ENCODE data around the gene PFKFB1. TPM values are rescaled to one million over a fixed set of nuclear protein-coding genes. Genes with fewer than 3 reads are reported as not detected.

Gene PFKFB1
- total and polyA plus RNA-seq, 4 donors, result 2.9 to 19.2 (median 7.3) TPM

GRCh38 chrX:55028040-55028439 is 34.1 kb upstream of the PFKFB1 start:
- peak; percentile 65 for DNase-seq (ENCODE audit: low spot score)

More at GRCh38 chrX:55028040-55028439, 34.1 kb upstream of the PFKFB1 start:
- TF ChIP-seq YY1 (IDR thresholded peaks at IDR 0.05), result no peak
- no peak for TF ChIP-seq RAD21 (IDR thresholded peaks at IDR 0.05)
- TF ChIP-seq NR2F2 (IDR thresholded peaks at IDR 0.05), result no peak
- TF ChIP-seq TAF1 (conservative IDR thresholded peaks at IDR 0.05), result no peak
- no peak for TF ChIP-seq REST (IDR thresholded peaks at IDR 0.05)
- no peak for TF ChIP-seq CTCF (IDR thresholded peaks at IDR 0.05; ENCODE audit: low read depth, low read length, missing input control)
- no peak for TF ChIP-seq GABPA (IDR thresholded peaks at IDR 0.05 in 1 of 2, conservative IDR thresholded peaks at IDR 0.05 in 1 of 2)
- TF ChIP-seq FOXA1 (IDR thresholded peaks at IDR 0.05), result no peak
- TF ChIP-seq, protein P1, sequence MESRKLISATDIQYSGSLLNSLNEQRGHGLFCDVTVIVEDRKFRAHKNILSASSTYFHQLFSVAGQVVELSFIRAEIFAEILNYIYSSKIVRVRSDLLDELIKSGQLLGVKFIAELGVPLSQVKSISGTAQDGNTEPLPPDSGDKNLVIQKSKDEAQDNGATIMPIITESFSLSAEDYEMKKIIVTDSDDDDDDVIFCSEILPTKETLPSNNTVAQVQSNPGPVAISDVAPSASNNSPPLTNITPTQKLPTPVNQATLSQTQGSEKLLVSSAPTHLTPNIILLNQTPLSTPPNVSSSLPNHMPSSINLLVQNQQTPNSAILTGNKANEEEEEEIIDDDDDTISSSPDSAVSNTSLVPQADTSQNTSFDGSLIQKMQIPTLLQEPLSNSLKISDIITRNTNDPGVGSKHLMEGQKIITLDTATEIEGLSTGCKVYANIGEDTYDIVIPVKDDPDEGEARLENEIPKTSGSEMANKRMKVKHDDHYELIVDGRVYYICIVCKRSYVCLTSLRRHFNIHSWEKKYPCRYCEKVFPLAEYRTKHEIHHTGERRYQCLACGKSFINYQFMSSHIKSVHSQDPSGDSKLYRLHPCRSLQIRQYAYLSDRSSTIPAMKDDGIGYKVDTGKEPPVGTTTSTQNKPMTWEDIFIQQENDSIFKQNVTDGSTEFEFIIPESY (IDR thresholded peaks at IDR 0.05), result no peak
- TF ChIP-seq, protein P2, sequence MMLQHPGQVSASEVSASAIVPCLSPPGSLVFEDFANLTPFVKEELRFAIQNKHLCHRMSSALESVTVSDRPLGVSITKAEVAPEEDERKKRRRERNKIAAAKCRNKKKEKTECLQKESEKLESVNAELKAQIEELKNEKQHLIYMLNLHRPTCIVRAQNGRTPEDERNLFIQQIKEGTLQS (IDR thresholded peaks at IDR 0.05), result no peak
- H3K27me3 ChIP-seq (ENCODE audit: control insufficient read depth in 4 of 4, insufficient read depth in 4 of 4, low read length in 3 of 4), result no peaks in the 10 kb centered on the region
- H3K4me1 ChIP-seq (ENCODE audit: control insufficient read depth in 4 of 4, insufficient read depth in 4 of 4, low read length in 3 of 4), result no peaks in the 10 kb centered on the region
- no peak overlapping the region for H3K27ac ChIP-seq (ENCODE audit: low read depth in 1 of 2, low read length in 2 of 2)
- H3K9ac ChIP-seq (ENCODE audit: low read depth in 1 of 2, low read length in 2 of 2), result no peak overlapping the region
- no peaks in the 10 kb centered on the region for H3K9me3 ChIP-seq (ENCODE audit: control insufficient read depth in 4 of 4, low read length in 3 of 4)
- H3K4me3 ChIP-seq (ENCODE audit: low read depth in 1 of 3, low read length in 3 of 3), result no peak overlapping the region
- 88% methylated on average over 4 of the region's 4 CpGs for WGBS
- no peaks in the 10 kb centered on the region for H3K36me3 ChIP-seq (ENCODE audit: control insufficient read depth in 4 of 4, insufficient read depth in 3 of 4, low read depth in 1 of 4, low read length in 3 of 4)
